ENCODE data around the gene MTG2.

Gene MTG2

DNA sequence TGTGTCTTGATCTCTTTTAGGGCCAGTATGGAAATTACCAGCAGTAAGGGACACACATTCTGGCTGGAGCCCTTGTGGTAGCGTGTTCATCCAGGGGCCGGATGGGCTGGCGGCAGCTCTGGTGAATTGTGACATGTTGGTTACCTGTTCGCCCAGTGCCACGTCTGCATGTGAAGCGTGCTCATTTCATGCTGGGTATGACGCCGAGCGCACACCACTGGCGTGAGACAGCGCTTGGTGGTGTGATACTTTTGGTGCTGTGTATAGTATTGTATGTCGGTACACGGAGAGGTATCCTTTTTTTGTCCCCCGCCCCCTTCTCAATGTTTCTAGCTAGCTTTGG lies 3.7 kb upstream of the MTG2 start:
- Histone ChIP-seq H2BK12ac (ENCODE audit: low read length) (no peak overlapping the region), H3K36me3 (ENCODE audit: control insufficient read depth in 1 of 2, insufficient read depth in 2 of 2, low read length in 2 of 2) (peaks cover 42 to 45% of the 10 kb centered on the region in 2 experiments), H3K79me1 (ENCODE audit: low read length) (peaks cover 6% of the 10 kb centered on the region), H2AK5ac (ENCODE audit: low read length) (no peak overlapping the region), H3K9ac (ENCODE audit: low read length) (no peak overlapping the region), H3K4me1 (ENCODE audit: control insufficient read depth in 1 of 2, insufficient read depth in 2 of 2, low read length in 2 of 2) (peaks cover 3 to 5% of the 10 kb centered on the region in 2 experiments), H3K4me3 (ENCODE audit: low read depth, low read length) (no peak overlapping the region), H3K23ac (ENCODE audit: low read length) (no peak overlapping the region), H3K9me3 (ENCODE audit: insufficient read depth, low read depth, low read length) (peaks cover 1% of the 10 kb centered on the region), H4K12ac (ENCODE audit: low read depth, low read length) (no peak overlapping the region), H3K4me2 (ENCODE audit: low read length) (no peak overlapping the region), H4K91ac (ENCODE audit: low read depth, low read length) (no peak overlapping the region), H2BK120ac (ENCODE audit: insufficient read depth, low read length, poor library complexity) (no peak overlapping the region), H3K27ac (ENCODE audit: low read depth, low read length) (no peak overlapping the region), H4K8ac (ENCODE audit: low read depth, low read length) (no peak overlapping the region), H3K14ac (ENCODE audit: low read length) (no peak overlapping the region), H3K18ac (ENCODE audit: low read length) (no peak overlapping the region), H2BK5ac (ENCODE audit: low read depth, low read length, poor library complexity) (no peak overlapping the region), H3K79me2 (ENCODE audit: control insufficient read depth, insufficient read depth, low read length, poor library complexity) (peaks cover 7% of the 10 kb centered on the region), H2AFZ (ENCODE audit: insufficient read depth, low read length, poor library complexity) (no peak overlapping the region), H3K4ac (ENCODE audit: low read depth, low read length) (no peak overlapping the region), H3K27me3 (ENCODE audit: insufficient read depth, low read length) (no peaks in the 10 kb centered on the region)
- no CpG with 5 or more reads among the region's 14 CpGs for WGBS (ENCODE audit: extremely low coverage, insufficient coverage, insufficient read length)
- DNase-seq, result no peak

DNA sequence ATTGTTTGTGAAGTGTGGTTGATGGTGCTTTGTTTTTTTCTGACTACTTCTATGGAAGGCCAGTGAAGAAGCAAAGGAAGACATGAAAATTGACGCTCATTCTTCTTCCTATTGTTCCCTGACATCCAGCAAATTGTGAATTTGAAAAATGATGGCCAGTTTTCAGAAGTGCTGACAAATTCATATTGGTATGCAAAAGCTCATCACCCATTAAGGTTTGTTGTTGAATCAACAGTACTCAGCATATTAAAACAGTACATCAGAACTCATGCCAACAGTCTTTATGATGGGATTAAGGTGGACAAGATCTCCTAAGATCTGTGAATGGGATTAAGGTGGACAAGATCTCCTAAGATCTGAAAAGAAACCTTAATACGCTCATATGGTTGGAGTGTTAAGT lies 1.0 kb upstream of the MTG2 start:
- no peak overlapping the region for H3K23ac ChIP-seq (ENCODE audit: low read length)
- no peak overlapping the region for H4K91ac ChIP-seq (ENCODE audit: low read depth, low read length)
- peaks cover 3 to 6% of the 10 kb centered on the region in 2 experiments for H3K4me1 ChIP-seq (ENCODE audit: control insufficient read depth in 1 of 2, insufficient read depth in 2 of 2, low read length in 2 of 2)
- H4K12ac ChIP-seq (ENCODE audit: low read depth, low read length), result no peak overlapping the region
- H3K18ac ChIP-seq (ENCODE audit: low read length), result no peak overlapping the region
- no peak overlapping the region for H4K8ac ChIP-seq (ENCODE audit: low read depth, low read length)
- peaks cover 7% of the 10 kb centered on the region for H3K79me2 ChIP-seq (ENCODE audit: control insufficient read depth, insufficient read depth, low read length, poor library complexity)
- no CpG with 5 or more reads among the region's 2 CpGs for WGBS (ENCODE audit: extremely low coverage, insufficient coverage, insufficient read length)
- no peak overlapping the region for H3K27ac ChIP-seq (ENCODE audit: low read depth, low read length)
- H2BK120ac ChIP-seq (ENCODE audit: insufficient read depth, low read length, poor library complexity), result no peak overlapping the region
- H2BK5ac ChIP-seq (ENCODE audit: low read depth, low read length, poor library complexity), result no peak overlapping the region
- H3K14ac ChIP-seq (ENCODE audit: low read length), result no peak overlapping the region
- no peaks in the 10 kb centered on the region for H3K9me3 ChIP-seq (ENCODE audit: insufficient read depth, low read depth, low read length)
- H3K27me3 ChIP-seq (ENCODE audit: insufficient read depth, low read length), result no peaks in the 10 kb centered on the region
- H3K36me3 ChIP-seq (ENCODE audit: control insufficient read depth in 1 of 2, insufficient read depth in 2 of 2, low read length in 2 of 2), result peaks cover 18 to 23% of the 10 kb centered on the region in 2 experiments
- no peak for DNase-seq
- H3K79me1 ChIP-seq (ENCODE audit: low read length), result peaks cover 6% of the 10 kb centered on the region
- no peak overlapping the region for H2AK5ac ChIP-seq (ENCODE audit: low read length)
- H2BK12ac ChIP-seq (ENCODE audit: low read length), result no peak overlapping the region
- no peak overlapping the region for H3K4me3 ChIP-seq (ENCODE audit: low read depth, low read length)
- no peak overlapping the region for H3K9ac ChIP-seq (ENCODE audit: low read length)
- H3K4me2 ChIP-seq (ENCODE audit: low read length), result peak overlapping the region; percentile 29
- no peak overlapping the region for H3K4ac ChIP-seq (ENCODE audit: low read depth, low read length)
- H2AFZ ChIP-seq (ENCODE audit: insufficient read depth, low read length, poor library complexity), result no peak overlapping the region

DNA sequence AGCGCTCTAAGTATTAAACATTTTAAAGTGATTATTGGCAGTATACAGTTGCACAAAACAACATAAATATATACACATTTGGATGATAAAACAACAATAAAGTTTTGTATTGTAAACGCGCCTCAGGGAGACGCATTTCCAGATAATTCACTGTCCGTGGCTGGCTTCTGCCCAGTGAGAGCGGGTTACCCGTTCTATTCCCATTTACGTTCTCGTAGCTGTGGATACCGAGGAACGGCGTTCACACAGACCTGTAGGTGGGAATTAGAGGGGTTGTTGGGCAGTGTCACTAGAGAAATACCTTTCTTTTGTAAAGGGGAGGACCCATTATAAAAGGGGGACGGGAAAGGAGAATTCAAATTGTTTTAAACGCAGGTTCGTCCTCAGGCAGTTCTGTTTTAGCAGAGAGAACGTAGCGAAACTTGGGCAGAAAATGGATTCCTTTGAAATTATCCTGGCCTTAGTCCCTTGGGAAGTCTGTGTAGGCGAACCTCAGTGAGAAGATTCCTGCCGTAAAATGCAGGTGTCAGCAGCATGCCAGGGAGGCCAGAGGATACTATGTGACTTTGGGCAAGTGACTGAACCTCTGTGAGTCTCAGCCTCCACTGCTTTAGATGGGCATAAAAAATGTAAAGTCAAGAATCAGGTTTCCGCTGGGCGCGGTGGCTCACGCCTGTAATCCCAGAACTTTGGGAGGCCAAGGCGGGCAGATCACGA lies 756 bp downstream of the MTG2 start:
- peak overlapping the region; percentile 85 for H3K14ac ChIP-seq (ENCODE audit: low read length)
- peaks cover 6% of the 10 kb centered on the region for H3K79me1 ChIP-seq (ENCODE audit: low read length)
- H2AFZ ChIP-seq (ENCODE audit: insufficient read depth, low read length, poor library complexity), result no peak overlapping the region
- no CpG with 5 or more reads among the region's 25 CpGs for WGBS (ENCODE audit: extremely low coverage, insufficient coverage, insufficient read length)
- peak overlapping the region; percentile 98 for H3K9ac ChIP-seq (ENCODE audit: low read length)
- no peak overlapping the region for H3K27ac ChIP-seq (ENCODE audit: low read depth, low read length)
- H3K4me1 ChIP-seq (ENCODE audit: control insufficient read depth in 1 of 2, insufficient read depth in 2 of 2, low read length in 2 of 2), result peaks cover 3 to 8% of the 10 kb centered on the region in 2 experiments
- H2BK5ac ChIP-seq (ENCODE audit: low read depth, low read length, poor library complexity), result no peak overlapping the region
- H2AK5ac ChIP-seq (ENCODE audit: low read length), result no peak overlapping the region
- peak in 1 of 2 donors; percentile 17 for DNase-seq
- no peak overlapping the region for H3K23ac ChIP-seq (ENCODE audit: low read length)
- H3K36me3 ChIP-seq (ENCODE audit: control insufficient read depth in 1 of 2, insufficient read depth in 2 of 2, low read length in 2 of 2), result peaks cover 9 to 12% of the 10 kb centered on the region in 2 experiments
- H2BK120ac ChIP-seq (ENCODE audit: insufficient read depth, low read length, poor library complexity), result no peak overlapping the region
- no peak overlapping the region for H2BK12ac ChIP-seq (ENCODE audit: low read length)
- peak overlapping the region; percentile 67 for H4K12ac ChIP-seq (ENCODE audit: low read depth, low read length)
- peaks cover 7% of the 10 kb centered on the region for H3K79me2 ChIP-seq (ENCODE audit: control insufficient read depth, insufficient read depth, low read length, poor library complexity)
- H3K4ac ChIP-seq (ENCODE audit: low read depth, low read length), result peak overlapping the region; percentile 81
- peak overlapping the region; percentile 94 for H4K8ac ChIP-seq (ENCODE audit: low read depth, low read length)
- no peaks in the 10 kb centered on the region for H3K9me3 ChIP-seq (ENCODE audit: insufficient read depth, low read depth, low read length)
- H3K4me2 ChIP-seq (ENCODE audit: low read length), result peak overlapping the region; percentile 94
- H4K91ac ChIP-seq (ENCODE audit: low read depth, low read length), result peak overlapping the region; percentile 88
- H3K4me3 ChIP-seq (ENCODE audit: low read depth, low read length), result peak overlapping the region; percentile 96
- H3K27me3 ChIP-seq (ENCODE audit: insufficient read depth, low read length), result no peaks in the 10 kb centered on the region
- H3K18ac ChIP-seq (ENCODE audit: low read length), result no peak overlapping the region

DNA sequence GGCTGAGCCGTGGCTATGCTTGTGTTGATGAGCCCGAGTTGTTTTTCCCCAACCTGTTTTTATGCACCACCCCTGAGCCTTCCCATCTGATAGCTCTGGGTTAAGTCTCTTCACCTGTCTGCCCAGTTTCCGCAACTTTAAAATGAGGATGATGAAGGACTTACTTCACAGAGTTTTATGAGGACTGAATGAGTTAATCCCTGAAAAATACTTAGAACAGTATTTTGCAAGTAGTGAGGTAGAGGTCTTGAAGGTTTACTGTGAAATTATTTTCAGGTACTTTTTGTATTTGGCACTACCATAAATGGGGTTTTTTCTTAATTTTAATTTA lies 3.2 kb downstream of the MTG2 start:
- Histone ChIP-seq H2BK5ac (ENCODE audit: low read depth, low read length, poor library complexity) (no peak overlapping the region), H3K14ac (ENCODE audit: low read length) (no peak overlapping the region), H2BK12ac (ENCODE audit: low read length) (no peak overlapping the region), H4K91ac (ENCODE audit: low read depth, low read length) (no peak overlapping the region), H2BK120ac (ENCODE audit: insufficient read depth, low read length, poor library complexity) (no peak overlapping the region), H3K4ac (ENCODE audit: low read depth, low read length) (no peak overlapping the region), H3K4me3 (ENCODE audit: low read depth, low read length) (no peak overlapping the region), H4K12ac (ENCODE audit: low read depth, low read length) (no peak overlapping the region), H3K79me2 (ENCODE audit: control insufficient read depth, insufficient read depth, low read length, poor library complexity) (peaks cover 7% of the 10 kb centered on the region), H3K27ac (ENCODE audit: low read depth, low read length) (no peak overlapping the region), H2AFZ (ENCODE audit: insufficient read depth, low read length, poor library complexity) (no peak overlapping the region), H3K36me3 (ENCODE audit: control insufficient read depth in 1 of 2, insufficient read depth in 2 of 2, low read length in 2 of 2) (peaks cover 7 to 11% of the 10 kb centered on the region in 2 experiments), H3K27me3 (ENCODE audit: insufficient read depth, low read length) (no peaks in the 10 kb centered on the region), H3K23ac (ENCODE audit: low read length) (no peak overlapping the region), H3K79me1 (ENCODE audit: low read length) (peaks cover 6% of the 10 kb centered on the region), H3K18ac (ENCODE audit: low read length) (no peak overlapping the region), H4K8ac (ENCODE audit: low read depth, low read length) (no peak overlapping the region), H3K9me3 (ENCODE audit: insufficient read depth, low read depth, low read length) (no peaks in the 10 kb centered on the region), H3K9ac (ENCODE audit: low read length) (no peak overlapping the region), H3K4me1 (ENCODE audit: control insufficient read depth in 1 of 2, insufficient read depth in 2 of 2, low read length in 2 of 2) (peaks cover 3 to 8% of the 10 kb centered on the region in 2 experiments), H2AK5ac (ENCODE audit: low read length) (no peak overlapping the region), H3K4me2 (ENCODE audit: low read length) (no peak overlapping the region)
- WGBS (ENCODE audit: extremely low coverage, insufficient coverage, insufficient read length), result no CpG with 5 or more reads among the region's 3 CpGs
- no peak for DNase-seq

All from trophoblast cell (in vitro differentiated cells and primary cell).